NCI-H2196 treated with DMSO at 0.1 percent for 48 hours (cell line): ENCODE measurements around the gene TTLL3.
"Not testable (repeated sequence)": the region's sequence is repeated elsewhere in the genome, so short reads cannot be mapped to it uniquely, and the experiment has no call there.

Experiments used
- DNase-seq: peaks from one replicate; lab custom pipeline; 2025; ENCODE audit not compliant: unreplicated experiment; lab: John Stamatoyannopoulos, UW

Gene TTLL3

GRCh38 chr3:9865125-9865637, 55.1 kb downstream of the TTLL3 start:
- not testable (repeated sequence) for DNase-seq

- no peak for DNase-seq
Measured at GRCh38 chr3:9866639-9867038, 56.6 kb downstream of the TTLL3 start.

GRCh38 chr3:9867106-9867505, 57.0 kb downstream of the TTLL3 start:
- DNase-seq: no peak

GRCh38 chr3:9869955-9870354, 59.9 kb downstream of the TTLL3 start:
- no peak for DNase-seq

GRCh38 chr3:9870978-9871377, 60.9 kb downstream of the TTLL3 start:
- DNase-seq: no peak

GRCh38 chr3:9872067-9872466, 62.0 kb downstream of the TTLL3 start:
- not testable (repeated sequence) for DNase-seq

- DNase-seq: peak; percentile 19
Measured at GRCh38 chr3:9875448-9875847, 65.4 kb downstream of the TTLL3 start.

- not testable (repeated sequence) for DNase-seq
Measured at GRCh38 chr3:9876255-9876654, 66.2 kb downstream of the TTLL3 start.

- DNase-seq: no peak
Measured at GRCh38 chr3:9876991-9877390, 66.9 kb downstream of the TTLL3 start.

- DNase-seq: no peak
Measured at GRCh38 chr3:9878700-9879099, 68.6 kb downstream of the TTLL3 start.

GRCh38 chr3:9879830-9880549, 69.9 kb downstream of the TTLL3 start, which contains the start of gene CIDEC:
Gene CIDEC (minus strand): TSS chr3:9880253. CDS start chr3:9878486, 1,767 bp downstream.
- no peak for DNase-seq

- no peak for DNase-seq
Measured at GRCh38 chr3:9881441-9881840, 71.4 kb downstream of the TTLL3 start.

- DNase-seq: no peak
Measured at GRCh38 chr3:9883706-9884554, 73.9 kb downstream of the TTLL3 start.

- DNase-seq: no peak
Measured at GRCh38 chr3:9884555-9885165, 74.6 kb downstream of the TTLL3 start.
